Ammon's horn (tissue), 1 donor: Measurements from ENCODE around the gene INTS1.

Source experiments
- DNase-seq: peaks from one replicate; pipeline ENCODE4 v3.0.0-alpha.2; 2016; ENCODE audit warnings: low spot score

INTS1 gene, protein sequence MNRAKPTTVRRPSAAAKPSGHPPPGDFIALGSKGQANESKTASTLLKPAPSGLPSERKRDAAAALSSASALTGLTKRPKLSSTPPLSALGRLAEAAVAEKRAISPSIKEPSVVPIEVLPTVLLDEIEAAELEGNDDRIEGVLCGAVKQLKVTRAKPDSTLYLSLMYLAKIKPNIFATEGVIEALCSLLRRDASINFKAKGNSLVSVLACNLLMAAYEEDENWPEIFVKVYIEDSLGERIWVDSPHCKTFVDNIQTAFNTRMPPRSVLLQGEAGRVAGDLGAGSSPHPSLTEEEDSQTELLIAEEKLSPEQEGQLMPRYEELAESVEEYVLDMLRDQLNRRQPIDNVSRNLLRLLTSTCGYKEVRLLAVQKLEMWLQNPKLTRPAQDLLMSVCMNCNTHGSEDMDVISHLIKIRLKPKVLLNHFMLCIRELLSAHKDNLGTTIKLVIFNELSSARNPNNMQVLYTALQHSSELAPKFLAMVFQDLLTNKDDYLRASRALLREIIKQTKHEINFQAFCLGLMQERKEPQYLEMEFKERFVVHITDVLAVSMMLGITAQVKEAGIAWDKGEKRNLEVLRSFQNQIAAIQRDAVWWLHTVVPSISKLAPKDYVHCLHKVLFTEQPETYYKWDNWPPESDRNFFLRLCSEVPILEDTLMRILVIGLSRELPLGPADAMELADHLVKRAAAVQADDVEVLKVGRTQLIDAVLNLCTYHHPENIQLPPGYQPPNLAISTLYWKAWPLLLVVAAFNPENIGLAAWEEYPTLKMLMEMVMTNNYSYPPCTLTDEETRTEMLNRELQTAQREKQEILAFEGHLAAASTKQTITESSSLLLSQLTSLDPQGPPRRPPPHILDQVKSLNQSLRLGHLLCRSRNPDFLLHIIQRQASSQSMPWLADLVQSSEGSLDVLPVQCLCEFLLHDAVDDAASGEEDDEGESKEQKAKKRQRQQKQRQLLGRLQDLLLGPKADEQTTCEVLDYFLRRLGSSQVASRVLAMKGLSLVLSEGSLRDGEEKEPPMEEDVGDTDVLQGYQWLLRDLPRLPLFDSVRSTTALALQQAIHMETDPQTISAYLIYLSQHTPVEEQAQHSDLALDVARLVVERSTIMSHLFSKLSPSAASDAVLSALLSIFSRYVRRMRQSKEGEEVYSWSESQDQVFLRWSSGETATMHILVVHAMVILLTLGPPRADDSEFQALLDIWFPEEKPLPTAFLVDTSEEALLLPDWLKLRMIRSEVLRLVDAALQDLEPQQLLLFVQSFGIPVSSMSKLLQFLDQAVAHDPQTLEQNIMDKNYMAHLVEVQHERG (N-terminal part only)

DNA sequence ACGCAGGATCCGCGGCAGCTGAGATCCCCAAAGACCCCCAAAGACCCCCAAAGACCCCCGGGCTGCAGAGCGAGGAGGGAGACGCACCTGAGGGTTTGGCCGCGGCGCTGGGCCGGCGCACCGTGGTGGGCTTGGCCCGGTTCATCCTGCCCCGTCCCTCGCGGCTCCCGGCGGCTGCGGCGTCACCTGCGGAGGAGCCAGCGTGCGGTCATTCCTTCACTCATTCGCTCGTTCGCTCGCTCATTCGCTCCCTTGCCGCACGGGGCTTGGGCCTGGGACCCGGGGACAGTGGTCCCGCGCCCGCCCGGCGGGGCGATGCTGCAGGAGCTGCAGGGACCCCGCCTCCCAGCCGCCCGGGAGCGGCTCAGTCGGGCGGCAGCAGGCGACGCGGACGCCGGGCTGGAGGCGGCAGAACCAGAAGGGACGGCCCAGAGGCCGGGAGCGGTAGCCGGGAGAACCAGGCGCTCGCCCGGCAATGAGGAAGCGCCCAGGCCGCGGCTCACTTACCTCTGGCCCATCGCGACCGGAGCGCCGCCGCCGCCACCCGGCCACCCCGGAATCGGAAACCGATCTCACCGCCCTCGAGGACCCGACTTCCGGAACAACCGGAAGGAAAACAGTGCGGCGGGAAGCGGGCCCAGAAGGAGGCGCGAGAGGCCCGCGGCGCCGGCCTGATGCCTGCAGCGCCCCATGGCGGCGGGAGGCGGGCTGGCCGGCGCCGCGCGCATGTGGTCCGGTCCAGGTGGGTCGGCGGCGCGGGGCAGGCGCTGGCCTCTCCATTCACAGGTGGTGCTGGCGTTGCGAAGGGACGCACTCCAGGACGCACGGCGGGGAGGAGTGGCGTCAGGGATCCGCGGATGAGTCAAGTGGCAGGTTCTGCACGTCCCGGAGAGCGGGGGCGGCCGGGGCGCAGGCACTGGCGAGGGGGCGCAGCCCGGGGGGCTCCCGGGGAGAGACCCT lies at the start of gene INTS1:
Gene INTS1 (minus strand): TSS at position 574 of the 960 bp plus-strand sequence. CDS start 429 bp downstream, at position 145.
- peak; percentile 87 for DNase-seq

DNA sequence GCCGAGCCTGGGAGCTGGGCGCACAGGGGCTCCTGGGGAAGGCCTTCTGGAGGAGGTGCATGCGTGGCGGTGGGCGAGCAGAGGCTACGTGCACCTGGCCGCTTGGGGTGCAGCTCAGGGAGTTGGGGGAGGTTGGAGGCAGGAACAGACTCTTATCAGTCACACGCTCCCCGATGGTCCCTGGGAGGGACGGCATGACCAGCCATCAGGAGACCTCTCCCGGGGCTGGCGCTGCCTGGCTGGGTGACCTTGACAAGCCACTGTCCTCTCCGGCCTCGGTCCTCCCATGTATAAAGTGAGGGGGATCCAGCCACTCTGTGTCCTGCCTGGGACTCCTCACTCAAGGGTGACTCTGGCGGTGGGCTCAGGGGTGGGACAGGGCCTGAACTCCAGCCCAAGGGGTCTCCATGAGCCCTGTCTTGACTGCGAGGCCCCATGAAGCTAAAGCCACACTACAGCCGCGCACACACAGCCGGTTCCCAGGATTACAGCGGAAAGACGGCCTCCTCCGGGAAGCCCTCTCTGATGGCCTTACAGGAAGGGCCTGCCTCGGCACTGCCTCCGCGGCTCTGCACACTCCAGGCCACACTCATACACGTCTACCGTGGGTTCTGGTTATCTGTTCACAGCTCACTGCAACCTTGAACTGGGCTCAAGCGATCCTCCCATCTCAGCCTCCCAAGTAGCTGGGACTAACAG lies 49.5 kb upstream of the INTS1 start:
- no peak for DNase-seq

DNA sequence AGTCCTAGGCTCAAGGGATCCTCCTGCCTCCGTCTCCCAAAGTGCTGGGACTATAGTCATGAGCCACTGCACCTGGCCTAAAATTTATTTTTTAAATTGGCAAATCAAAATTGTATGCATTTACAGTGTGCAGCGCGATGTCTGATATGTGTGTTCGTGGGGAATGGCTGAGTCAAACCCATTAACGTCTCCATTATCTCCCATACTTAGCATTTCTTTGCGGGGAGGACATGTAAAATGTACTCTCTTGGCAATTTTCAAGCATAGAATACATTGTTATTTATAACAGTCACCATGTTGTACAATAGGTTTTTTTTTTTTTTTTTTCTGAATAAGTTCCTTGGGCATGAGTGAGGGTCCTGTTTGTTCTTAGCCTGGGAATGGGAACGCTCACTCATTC lies 48.0 kb upstream of the INTS1 start:
- DNase-seq = no peak

DNA sequence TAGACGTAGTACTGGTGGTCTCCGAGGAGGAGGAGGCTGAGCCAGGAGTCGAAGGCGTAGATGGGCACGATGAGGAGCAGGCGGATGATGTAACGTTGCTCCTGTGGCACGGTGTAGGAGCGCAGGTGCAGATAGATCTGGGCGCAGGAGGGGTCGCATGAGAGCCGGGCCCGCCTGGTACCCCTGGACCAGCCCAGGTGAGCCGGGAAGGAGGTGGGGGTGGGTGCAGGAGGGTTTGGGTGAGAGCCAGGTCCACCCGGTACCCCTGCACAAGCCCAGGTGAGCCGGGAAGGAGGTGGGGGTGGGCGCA lies 46.6 kb upstream of the INTS1 start:
- no peak for DNase-seq

DNA sequence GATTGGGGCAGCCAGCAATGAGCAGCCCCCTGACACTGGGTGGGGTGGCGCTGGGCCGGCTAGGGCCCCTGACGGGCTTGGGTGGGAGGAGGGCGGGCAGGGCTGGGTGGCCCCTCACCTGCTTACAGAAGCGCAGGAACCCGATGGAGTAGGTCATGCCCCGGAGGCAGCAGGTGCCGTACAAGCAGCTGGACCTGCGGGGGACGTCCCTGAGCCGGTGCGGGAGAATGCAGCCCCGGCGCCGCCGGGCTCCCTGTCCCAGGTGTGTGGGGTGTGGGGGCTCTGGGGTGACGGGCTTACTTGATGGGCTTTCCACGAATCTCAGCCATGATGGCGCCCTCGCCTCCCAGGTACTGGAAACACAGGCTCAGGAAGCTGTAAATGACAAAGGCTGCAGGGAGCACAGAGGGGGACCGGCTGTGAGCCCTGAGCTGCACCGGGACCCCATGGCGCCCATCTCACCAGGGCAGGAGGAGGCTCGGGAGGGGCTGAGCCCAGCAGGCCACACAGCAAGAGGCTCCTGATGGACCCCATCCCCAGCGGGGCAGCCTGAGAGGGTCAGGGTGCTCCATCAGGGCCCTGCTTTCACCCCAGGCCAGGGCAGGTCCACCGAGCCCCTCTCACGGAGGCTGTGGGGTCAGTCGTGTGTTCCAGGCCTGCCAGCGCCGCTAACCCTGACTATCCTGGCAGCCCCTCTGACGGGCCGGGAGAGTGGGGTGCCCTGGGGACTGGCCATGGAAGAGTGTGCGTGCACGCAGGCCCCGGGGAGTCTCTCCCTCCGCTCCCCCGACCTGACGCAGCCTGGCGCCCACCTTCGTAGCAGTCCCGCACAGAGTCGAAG lies 46.0 kb upstream of the INTS1 start:
- DNase-seq = no peak

DNA sequence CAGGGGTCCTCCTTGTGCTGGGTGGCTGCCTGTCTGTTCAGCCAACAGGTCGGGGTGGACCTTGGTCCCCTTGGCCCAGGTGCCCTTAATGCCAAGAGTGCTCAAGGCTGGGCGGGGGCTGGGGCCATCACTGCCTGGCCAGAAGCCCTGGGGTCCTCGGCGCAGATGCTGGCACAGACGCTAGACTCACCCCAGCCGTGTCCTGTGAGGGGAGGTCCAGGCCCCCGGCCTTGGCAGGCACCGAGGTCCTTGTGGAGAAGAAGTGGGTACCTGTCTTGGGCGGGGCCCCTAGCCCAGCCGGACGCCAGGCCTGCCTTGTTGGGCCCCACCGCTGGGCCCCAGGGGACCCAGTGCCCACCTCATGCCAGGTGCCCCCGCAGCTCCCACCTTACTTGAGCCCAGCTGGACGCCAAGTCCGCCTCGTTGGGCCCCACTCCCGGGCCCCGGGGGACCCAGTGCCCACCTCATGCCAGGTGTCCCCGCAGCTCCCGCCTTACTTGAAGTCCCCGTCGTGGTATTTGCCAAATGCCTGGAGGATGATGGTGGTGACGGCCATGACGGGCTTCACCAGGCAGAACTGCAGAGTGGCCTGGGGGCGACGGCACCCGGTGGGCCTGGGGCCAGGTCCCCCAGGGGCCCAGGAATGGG lies 45.3 kb upstream of the INTS1 start:
- DNase-seq = no peak

DNA sequence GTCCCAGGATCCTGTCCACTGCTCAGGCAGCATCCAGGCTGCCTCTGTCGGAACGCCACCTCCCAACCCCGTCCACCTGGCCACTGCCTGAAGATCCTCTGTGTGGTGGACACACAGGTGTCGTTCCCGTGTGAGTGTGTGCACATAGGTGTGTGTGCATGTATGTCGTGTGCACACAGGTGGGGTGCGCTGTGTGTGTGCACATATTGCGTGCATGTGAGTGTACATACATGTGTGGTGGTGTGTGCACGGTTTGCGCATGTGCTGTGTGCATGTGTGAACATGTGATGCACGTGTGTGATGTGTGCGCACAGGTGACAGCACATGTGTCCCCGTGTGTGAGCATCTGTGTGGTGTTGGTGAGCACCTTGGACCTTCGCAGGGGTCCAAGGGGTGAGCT lies 44.8 kb upstream of the INTS1 start:
- no peak for DNase-seq

DNA sequence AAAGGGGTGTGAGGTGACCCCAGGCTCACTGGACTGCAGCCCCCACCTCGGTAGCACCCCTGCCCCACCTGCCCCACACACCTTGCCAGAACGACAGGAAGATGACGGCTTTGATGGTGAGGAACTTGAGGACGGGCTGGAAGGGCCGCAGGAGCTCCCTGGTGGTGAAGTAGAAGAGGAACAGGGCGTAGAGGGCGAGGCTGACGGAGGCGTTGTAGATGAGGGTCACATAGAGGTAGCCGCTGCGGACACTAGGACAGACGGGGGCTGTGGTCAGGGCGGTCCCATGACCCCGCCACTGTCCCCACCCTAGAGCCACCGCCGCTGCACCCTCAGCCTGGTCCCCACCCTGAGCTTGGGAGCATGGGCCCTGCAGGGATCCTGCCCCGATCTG lies 44.2 kb upstream of the INTS1 start:
- DNase-seq = no peak

DNA sequence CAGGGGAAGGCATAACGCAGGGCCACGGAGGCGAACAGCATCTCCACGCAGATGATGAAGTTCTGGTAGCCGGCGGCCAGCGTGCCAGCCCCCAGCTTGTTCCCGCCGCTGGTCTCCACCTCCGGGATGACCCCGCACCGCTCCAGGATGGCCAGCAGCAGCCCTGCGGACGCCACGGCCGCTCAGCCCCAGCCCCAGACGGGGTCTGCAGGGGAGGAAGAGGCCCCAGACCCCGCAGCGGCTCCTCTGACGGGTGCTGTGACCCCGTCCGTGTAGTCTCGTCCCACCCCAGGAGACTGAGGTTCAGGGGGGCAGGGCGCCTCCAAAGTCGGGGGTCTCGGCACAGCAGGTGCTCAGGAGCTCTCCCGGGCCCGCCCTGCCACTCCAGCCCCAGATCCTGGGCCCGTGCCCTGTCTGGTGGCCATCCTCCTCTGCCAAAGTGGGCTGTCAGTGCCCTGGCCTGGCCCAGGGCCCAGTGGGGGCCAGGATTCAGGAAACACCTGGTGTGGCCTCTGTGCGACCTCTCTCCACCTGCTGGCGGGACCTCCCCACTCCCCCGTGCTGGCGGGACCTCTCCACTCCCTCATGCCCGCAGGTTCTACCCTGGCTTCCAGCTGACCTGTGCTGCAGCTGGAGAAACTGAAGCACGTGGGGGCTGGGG lies 43.7 kb upstream of the INTS1 start:
- DNase-seq = no peak

DNA sequence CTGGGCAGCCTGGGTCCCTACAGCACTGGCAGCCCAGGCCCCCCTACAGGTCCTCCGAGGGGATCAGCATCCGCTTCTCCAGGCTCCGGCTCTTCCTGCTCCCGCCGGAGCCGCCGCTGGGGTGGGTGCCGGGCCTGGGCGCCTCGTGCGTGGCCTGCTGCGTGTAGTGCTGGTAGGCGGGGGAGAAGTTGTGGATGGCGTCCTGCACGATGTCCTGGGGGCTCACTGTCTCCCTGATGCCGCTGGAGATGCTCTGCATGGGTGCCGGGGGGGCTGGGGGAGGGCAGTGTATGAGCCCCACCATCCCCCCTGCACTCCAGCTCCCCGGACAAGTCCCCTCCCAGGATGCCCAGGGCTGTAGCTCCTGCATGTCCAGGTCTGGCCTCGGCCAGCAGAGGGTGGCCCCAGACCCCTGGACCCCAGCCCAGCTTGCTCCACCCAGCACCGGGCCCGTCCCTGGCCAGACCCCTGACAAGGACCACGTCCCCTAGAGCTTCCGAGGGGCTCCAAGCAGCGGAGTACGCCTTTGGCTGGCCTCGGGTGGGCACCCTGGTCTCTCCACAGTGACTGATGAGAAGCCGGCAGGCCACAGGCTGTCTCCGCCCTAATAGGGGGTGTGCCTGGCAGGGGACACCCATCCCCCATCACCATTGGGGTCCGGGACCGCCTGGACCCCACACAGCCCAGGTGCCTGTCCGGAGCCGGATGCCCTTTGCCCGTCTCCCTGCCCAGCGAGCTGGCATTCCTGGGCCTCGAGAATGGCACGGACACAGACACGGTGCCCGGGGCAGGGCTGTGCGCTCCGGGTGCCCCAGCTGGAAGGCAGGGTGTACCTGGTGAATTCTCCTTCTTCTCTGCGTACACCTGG lies 43.0 kb upstream of the INTS1 start:
- no peak for DNase-seq

DNA sequence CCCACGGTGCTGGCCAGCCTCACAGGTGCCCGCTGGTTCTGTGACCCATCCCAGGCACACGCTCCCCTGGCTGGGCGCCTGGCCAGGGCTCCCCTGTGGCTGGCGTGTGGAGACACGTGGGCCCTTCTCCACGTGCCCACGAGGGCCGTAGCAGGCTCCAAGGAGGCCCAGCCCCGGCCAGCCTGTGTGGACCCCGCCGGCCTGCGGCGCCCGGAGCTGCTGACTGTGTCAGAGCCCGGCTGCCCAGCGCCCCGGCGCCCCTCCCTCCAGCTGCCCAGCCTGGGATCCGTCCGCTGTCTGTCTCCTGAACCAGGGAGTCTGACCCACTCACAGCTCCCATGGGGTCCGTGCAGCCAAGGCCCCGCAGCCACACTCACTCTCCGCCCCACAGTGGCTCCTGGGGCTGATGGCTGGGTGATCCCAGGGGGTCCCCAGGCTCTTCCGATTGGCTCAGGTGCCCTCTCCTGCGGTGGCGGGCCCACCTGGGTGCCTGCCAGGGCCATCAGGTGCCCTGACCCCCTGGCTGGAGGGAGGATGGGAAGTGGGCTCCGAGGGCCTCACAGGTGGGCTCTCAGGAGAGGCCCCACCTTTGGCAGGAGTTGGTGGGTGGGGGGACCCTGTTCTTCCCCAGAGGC lies 42.2 kb upstream of the INTS1 start:
- no peak for DNase-seq

DNA sequence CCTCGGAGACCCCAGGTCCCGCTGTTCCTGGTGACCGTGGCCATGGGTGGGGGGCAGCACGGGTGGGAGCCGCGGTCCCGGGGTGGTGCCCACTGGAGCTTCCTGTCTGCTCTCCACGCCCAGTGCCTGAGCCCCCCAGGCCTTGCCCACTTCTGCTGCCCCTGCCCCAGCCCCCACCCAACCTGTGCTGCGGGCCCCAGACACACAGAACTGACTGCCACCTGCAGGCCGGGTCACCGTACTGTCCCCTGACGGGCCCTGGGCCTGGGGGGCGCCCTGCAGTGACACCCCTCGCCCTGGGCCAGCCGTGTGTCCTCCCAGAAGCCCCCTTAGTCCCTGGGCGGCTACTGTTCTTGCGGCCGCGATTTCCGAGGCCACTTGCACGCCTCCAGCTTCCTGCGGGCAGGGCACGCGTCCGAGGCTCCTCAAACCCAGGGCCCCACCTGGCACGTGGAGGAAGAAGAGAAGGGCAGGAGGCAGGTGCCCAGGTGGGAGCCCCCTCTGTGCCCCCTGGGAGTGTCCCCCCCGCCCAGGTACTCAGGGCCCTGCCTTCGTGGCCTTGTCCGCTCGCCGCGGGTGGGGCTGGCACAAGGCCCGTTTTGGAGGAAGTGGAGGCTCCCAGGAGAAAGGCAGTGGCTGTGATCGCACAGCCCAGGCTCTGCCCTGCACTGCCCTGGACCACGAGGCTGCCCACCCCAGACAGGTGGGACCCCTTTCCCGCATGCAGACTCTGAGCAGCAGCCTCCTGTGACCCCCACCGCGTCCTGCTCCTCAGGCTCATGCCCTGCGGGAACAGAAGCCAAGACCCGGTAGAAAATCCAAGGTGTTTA lies 41.4 kb upstream of the INTS1 start:
- no peak for DNase-seq

DNA sequence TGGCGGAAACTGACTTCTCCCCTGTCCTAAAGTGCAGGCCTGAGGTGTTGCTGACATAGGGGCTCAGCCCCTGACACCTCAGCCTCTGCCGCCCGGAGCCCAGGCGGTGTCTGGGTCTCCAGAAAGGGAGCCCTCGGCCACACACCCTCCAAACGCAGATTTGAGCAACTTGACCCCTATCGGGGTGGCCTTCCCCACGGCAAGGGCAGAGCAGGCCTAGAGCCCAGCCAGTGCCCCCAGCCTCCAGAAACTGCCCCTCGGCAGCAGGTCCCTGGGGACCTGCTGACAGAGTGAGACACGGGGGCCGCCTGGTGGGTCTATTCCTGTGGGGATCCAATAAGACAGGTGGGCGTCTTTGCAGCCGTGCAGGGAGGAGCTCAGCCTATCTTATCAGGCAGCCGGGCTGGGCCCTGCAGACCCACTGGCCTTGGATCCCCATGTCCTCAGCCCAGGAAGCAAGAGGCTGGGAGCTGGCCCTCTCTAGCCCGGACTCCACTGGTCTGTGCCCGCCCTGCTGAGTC lies 40.8 kb upstream of the INTS1 start:
- DNase-seq = no peak

DNA sequence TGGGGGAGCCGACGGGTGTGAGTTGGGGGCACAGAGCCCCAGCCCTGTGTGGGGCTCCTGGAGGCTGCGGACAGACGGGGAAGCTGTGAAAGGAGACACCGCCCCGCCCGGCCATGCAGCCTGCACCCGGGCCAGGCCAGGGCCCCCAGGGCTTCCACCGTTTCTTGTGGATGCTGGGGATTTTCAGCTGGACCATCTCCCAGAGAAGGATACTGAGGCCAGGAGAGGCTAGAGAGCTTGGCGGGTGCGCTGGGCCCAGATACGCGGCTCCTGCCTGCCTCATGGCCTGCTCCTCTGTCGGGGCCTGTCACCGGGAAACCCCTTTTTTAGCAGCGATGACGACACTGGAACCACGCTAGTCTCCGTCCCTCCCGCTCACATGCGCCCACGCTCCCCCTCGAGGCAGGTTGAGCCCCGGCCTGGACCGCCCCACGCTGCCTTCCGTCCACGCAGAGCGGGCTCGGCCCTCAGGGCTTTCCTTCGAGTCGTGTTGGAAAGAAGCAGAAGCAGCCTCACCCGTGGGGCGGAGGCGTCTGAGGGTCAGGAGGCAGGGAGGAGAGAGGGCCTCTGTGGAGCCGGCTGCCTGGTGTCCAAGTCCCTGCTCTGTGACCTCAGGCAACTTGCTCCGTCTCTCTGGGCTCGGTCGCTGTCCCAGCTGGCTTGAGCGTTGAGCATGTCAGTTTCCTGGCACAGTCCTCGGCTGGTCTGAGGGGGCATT lies 40.1 kb upstream of the INTS1 start:
- DNase-seq = no peak

DNA sequence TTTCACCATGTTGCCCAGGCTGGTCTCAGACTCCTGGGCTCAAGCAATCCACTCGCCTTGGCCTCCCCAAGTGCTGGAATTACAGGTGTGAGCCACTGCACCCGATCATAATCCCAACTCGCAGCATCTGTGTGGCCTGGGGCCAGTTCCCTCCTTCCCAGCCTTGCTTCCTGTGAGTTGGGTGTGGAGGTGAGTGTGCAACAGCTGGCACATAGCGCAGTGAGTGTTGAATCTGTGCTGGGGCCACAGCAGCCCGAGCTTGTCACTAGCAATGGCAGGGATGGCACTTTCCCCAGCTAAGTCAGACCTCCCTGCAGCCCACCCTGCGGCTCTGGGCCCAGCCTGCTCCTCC lies 39.6 kb upstream of the INTS1 start:
- no peak for DNase-seq
